ENCODE data around the gene CA5A.
"Not testable (repeated sequence)": the region's sequence is repeated elsewhere in the genome, so short reads cannot be mapped to it uniquely, and the experiment has no call there.

The CA5A gene

DNA sequence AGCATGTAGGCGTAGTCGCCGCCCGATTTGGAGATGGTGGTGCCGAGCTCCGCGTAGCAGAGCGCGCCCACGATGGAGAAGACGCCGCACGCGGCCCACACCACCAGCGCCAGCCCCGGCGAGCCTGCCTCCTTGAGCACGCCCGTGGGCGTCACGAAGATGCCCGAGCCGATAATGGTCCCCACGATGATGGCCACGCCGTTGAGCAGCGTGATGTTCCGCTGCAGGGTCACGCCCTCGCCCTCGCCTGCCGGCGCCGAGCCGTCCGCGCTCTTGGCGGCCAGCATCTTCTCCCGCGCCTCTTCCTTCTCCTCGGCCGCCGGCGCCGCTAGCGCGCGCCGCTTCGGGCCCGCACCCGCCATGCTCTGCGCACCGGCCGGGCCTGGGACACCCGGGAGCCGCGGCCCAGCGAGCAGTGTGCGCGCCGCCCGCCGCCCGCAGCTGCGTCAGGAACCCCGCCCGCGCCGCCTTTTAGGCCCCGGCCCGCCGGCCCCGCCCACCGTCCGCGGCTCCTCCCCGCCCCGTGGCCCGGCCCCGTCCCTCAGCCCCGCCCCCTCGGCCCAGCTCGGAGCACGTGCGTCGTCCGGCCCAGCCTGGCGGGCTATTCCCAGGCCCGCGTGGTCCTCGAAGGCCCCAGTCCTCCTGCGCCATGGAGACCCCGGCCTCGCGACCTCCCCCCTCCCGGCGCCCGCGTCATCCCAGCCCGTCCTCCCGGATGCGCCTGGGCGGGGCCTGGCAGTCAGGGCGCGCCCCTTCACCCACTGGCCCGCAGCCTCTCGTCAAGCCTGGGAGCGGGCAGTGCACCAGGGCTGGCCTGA lies 67.1 kb downstream of the CA5A start, which contains the start of gene SLC7A5:
TSS of gene SLC7A5 (minus strand) at position 447 of the 818 bp plus-strand sequence. CDS start at position 362, 85 bp downstream.
- Histone ChIP-seq H2BK120ac (ENCODE audit: insufficient read depth, low read length, poor library complexity) (peak within 1 kb of the TSS; percentile 97), H3K79me2 (ENCODE audit: control insufficient read depth, insufficient read depth, low read length, poor library complexity) (peaks cover 34% of the 10 kb centered on the region), H3K36me3 (ENCODE audit: control insufficient read depth in 1 of 2, insufficient read depth in 2 of 2, low read length in 2 of 2) (peaks cover 6 to 12% of the 10 kb centered on the region in 2 experiments), H4K8ac (ENCODE audit: low read depth, low read length) (peak within 1 kb of the TSS; percentile 53), H3K14ac (ENCODE audit: low read length) (peak within 1 kb of the TSS; percentile 86), H2AFZ (ENCODE audit: insufficient read depth, low read length, poor library complexity) (peak within 1 kb of the TSS; percentile 59), H2BK5ac (ENCODE audit: low read depth, low read length, poor library complexity) (peak within 1 kb of the TSS; percentile 95), H2BK12ac (ENCODE audit: low read length) (peak within 1 kb of the TSS; percentile 98), H3K79me1 (ENCODE audit: low read length) (peaks cover 36% of the 10 kb centered on the region), H3K18ac (ENCODE audit: low read length) (peak within 1 kb of the TSS; percentile 91), H4K91ac (ENCODE audit: low read depth, low read length) (peak within 1 kb of the TSS; percentile 97), H3K4me1 (ENCODE audit: control insufficient read depth in 1 of 2, insufficient read depth in 2 of 2, low read length in 2 of 2) (peaks cover 27 to 28% of the 10 kb centered on the region in 2 experiments), H3K4me2 (ENCODE audit: low read length) (peak within 1 kb of the TSS; percentile 85), H3K4ac (ENCODE audit: low read depth, low read length) (peak within 1 kb of the TSS; percentile 95), H3K27ac (ENCODE audit: low read depth, low read length) (peak within 1 kb of the TSS; percentile 97), H2AK5ac (ENCODE audit: low read length) (peak within 1 kb of the TSS; percentile 97), H3K9ac (ENCODE audit: low read length) (peak within 1 kb of the TSS; percentile 80), H3K4me3 (ENCODE audit: low read depth, low read length) (peak within 1 kb of the TSS; percentile 93)
- H4K12ac ChIP-seq (ENCODE audit: low read depth, low read length); H3K9me3 ChIP-seq (ENCODE audit: insufficient read depth, low read depth, low read length); H3K23ac ChIP-seq (ENCODE audit: low read length); H3K27me3 ChIP-seq (ENCODE audit: insufficient read depth, low read length): not testable (repeated sequence)
- no CpG with 5 or more reads among the region's 109 CpGs for WGBS (ENCODE audit: extremely low coverage, insufficient coverage, insufficient read length)
- peak; percentile 66 to 83 for DNase-seq

DNA sequence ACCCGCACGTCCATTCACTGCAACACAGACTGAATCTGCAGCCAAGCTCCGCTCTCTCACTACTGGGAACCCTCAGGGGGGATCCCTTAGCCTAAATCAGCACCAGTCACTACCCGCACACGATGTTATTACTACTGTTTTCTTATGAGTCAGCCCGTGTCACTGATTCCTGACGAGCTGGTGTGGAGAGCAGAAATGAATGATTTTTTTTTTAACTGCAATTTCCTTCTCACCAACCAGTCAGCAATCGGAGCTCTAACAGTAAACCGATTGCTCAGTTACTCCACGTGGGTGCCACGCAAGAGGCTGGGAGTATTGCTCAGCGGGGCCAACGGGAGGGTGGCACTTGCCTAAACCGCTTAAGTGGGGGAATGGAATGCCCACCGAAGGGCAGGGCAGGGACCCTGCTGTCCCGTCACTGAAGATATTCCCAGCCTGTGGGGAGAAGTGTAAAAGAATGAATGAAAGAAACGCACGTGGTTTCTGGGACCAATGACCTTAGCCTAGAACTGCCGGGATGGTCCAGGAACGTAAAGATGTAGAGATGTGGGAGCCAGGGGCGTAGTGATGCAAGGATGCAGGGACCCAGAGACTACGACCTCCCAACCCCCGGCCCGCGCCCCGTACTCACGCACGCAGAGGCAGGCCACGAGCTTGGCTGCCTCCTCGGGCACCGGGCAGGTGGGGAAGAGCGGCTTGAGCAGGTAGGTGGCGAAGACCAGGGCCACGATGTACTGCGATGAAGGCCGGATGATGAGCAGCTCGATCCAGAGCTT lies 67.9 kb downstream of the CA5A start:
- peaks cover 27 to 28% of the 10 kb centered on the region in 2 experiments for H3K4me1 ChIP-seq (ENCODE audit: control insufficient read depth in 1 of 2, insufficient read depth in 2 of 2, low read length in 2 of 2)
- H2AFZ ChIP-seq (ENCODE audit: insufficient read depth, low read length, poor library complexity); H3K23ac ChIP-seq (ENCODE audit: low read length); H3K14ac ChIP-seq (ENCODE audit: low read length); H2AK5ac ChIP-seq (ENCODE audit: low read length); H4K12ac ChIP-seq (ENCODE audit: low read depth, low read length); H4K8ac ChIP-seq (ENCODE audit: low read depth, low read length); H2BK120ac ChIP-seq (ENCODE audit: insufficient read depth, low read length, poor library complexity); H3K27me3 ChIP-seq (ENCODE audit: insufficient read depth, low read length); H3K9me3 ChIP-seq (ENCODE audit: insufficient read depth, low read depth, low read length); H4K91ac ChIP-seq (ENCODE audit: low read depth, low read length); H2BK12ac ChIP-seq (ENCODE audit: low read length): not testable (repeated sequence)
- H3K18ac ChIP-seq (ENCODE audit: low read length) = peak overlapping the region; percentile 61
- peak overlapping the region; percentile 93 for H3K4me3 ChIP-seq (ENCODE audit: low read depth, low read length)
- H3K4ac ChIP-seq (ENCODE audit: low read depth, low read length) = peak overlapping the region; percentile 93
- H3K36me3 ChIP-seq (ENCODE audit: control insufficient read depth in 1 of 2, insufficient read depth in 2 of 2, low read length in 2 of 2) = peaks cover 9 to 16% of the 10 kb centered on the region in 2 experiments
- peak overlapping the region; percentile 85 for H3K4me2 ChIP-seq (ENCODE audit: low read length)
- H3K27ac ChIP-seq (ENCODE audit: low read depth, low read length) = peak overlapping the region; percentile 59
- peaks cover 36% of the 10 kb centered on the region for H3K79me1 ChIP-seq (ENCODE audit: low read length)
- H3K9ac ChIP-seq (ENCODE audit: low read length) = peak overlapping the region; percentile 65
- peak overlapping the region; percentile 41 for H2BK5ac ChIP-seq (ENCODE audit: low read depth, low read length, poor library complexity)
- DNase-seq = peak; percentile 72 to 90
- no CpG with 5 or more reads among the region's 37 CpGs for WGBS (ENCODE audit: extremely low coverage, insufficient coverage, insufficient read length)
- H3K79me2 ChIP-seq (ENCODE audit: control insufficient read depth, insufficient read depth, low read length, poor library complexity) = peaks cover 35% of the 10 kb centered on the region

DNA sequence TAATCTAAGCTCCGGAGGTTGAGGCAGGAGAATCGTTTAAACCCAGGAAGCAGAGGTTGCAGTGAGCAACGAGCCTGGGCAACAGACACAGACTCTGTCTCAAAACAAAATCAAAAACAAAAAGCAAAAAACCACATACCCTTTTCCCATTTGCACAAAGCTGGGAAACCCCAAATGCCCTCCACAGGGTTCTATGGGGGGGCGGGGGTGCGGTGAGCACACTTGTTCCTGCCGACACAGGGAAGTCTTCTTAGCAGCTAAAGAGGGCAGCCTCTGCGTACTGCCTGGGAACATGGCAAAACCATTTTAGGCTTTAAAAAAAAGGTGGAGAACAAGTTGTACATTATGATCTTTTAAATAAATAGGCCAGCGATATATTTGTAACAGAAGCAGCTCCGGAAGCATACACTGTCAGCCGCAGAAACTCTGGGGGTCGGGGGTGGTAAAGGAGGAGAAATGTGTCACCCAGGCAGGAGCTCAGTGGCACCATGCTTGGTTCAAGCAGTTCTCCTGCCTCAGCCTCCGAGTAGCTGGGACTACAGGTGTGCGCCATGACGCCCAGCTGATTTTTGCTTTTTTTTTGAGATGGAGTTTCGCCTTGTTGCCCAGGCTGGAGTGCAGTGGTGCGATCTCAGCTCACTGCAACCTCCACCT lies 70.3 kb downstream of the CA5A start:
- not testable (repeated sequence) for DNase-seq; H3K9ac ChIP-seq (ENCODE audit: low read length); H4K91ac ChIP-seq (ENCODE audit: low read depth, low read length); H4K12ac ChIP-seq (ENCODE audit: low read depth, low read length); H2BK5ac ChIP-seq (ENCODE audit: low read depth, low read length, poor library complexity); H3K14ac ChIP-seq (ENCODE audit: low read length); H3K27me3 ChIP-seq (ENCODE audit: insufficient read depth, low read length); H3K18ac ChIP-seq (ENCODE audit: low read length); H2AK5ac ChIP-seq (ENCODE audit: low read length); H4K8ac ChIP-seq (ENCODE audit: low read depth, low read length); H2BK120ac ChIP-seq (ENCODE audit: insufficient read depth, low read length, poor library complexity); H2AFZ ChIP-seq (ENCODE audit: insufficient read depth, low read length, poor library complexity); H3K23ac ChIP-seq (ENCODE audit: low read length); H3K9me3 ChIP-seq (ENCODE audit: insufficient read depth, low read depth, low read length); H2BK12ac ChIP-seq (ENCODE audit: low read length); H3K27ac ChIP-seq (ENCODE audit: low read depth, low read length); H3K4me3 ChIP-seq (ENCODE audit: low read depth, low read length)
- peak overlapping the region; percentile 78 for H3K4ac ChIP-seq (ENCODE audit: low read depth, low read length)
- peaks cover 25 to 32% of the 10 kb centered on the region in 2 experiments for H3K36me3 ChIP-seq (ENCODE audit: control insufficient read depth in 1 of 2, insufficient read depth in 2 of 2, low read length in 2 of 2)
- H3K79me1 ChIP-seq (ENCODE audit: low read length) = peaks cover 27% of the 10 kb centered on the region
- peak overlapping the region; percentile 44 for H3K4me2 ChIP-seq (ENCODE audit: low read length)
- H3K79me2 ChIP-seq (ENCODE audit: control insufficient read depth, insufficient read depth, low read length, poor library complexity) = peaks cover 48% of the 10 kb centered on the region
- H3K4me1 ChIP-seq (ENCODE audit: control insufficient read depth in 1 of 2, insufficient read depth in 2 of 2, low read length in 2 of 2) = peaks cover 27 to 30% of the 10 kb centered on the region in 2 experiments
- no CpG with 5 or more reads among the region's 16 CpGs for WGBS (ENCODE audit: extremely low coverage, insufficient coverage, insufficient read length)

DNA sequence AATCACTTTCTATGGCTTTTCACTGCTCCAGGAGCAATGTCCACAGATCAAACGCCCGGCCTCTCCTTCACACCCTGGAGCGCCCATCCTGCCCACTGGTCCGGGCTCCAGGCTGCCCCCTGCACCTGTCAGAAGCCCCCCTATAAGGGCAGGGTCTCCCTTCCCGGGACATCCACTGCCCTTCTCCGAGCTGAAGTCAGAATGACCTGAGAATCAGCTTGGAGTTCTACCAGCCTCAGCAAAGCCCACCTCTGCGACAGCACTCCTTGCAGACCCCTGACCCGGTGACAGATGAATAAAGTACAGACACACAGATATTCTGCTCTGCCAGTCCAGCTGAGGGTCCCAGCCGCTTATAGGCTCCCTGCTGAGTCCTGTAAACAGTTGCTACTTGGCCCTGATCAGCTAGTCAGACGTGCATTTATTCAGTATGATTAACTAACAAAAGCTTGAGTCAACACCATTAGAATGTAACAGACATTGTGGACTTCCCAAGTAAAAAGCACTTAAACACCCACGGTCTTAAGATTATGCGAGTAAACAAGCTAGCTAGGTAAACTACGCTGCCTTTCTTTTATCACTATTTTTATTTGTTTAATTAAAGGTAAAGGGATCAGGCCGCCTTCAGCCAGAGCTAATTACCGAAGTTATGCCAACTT lies 71.9 kb downstream of the CA5A start:
- Histone ChIP-seq H2BK120ac (ENCODE audit: insufficient read depth, low read length, poor library complexity) (no peak overlapping the region), H4K12ac (ENCODE audit: low read depth, low read length) (no peak overlapping the region), H3K4me2 (ENCODE audit: low read length) (no peak overlapping the region), H3K14ac (ENCODE audit: low read length) (no peak overlapping the region), H3K27ac (ENCODE audit: low read depth, low read length) (no peak overlapping the region), H2AFZ (ENCODE audit: insufficient read depth, low read length, poor library complexity) (no peak overlapping the region), H3K4me1 (ENCODE audit: control insufficient read depth in 1 of 2, insufficient read depth in 2 of 2, low read length in 2 of 2) (peaks cover 24 to 28% of the 10 kb centered on the region in 2 experiments), H2BK5ac (ENCODE audit: low read depth, low read length, poor library complexity) (no peak overlapping the region), H2AK5ac (ENCODE audit: low read length) (no peak overlapping the region), H3K4me3 (ENCODE audit: low read depth, low read length) (no peak overlapping the region), H3K23ac (ENCODE audit: low read length) (no peak overlapping the region), H3K9ac (ENCODE audit: low read length) (no peak overlapping the region), H3K79me1 (ENCODE audit: low read length) (peaks cover 19% of the 10 kb centered on the region), H3K9me3 (ENCODE audit: insufficient read depth, low read depth, low read length) (peaks cover 2% of the 10 kb centered on the region), H3K36me3 (ENCODE audit: control insufficient read depth in 1 of 2, insufficient read depth in 2 of 2, low read length in 2 of 2) (peaks cover 30 to 37% of the 10 kb centered on the region in 2 experiments), H4K8ac (ENCODE audit: low read depth, low read length) (no peak overlapping the region), H3K27me3 (ENCODE audit: insufficient read depth, low read length) (no peaks in the 10 kb centered on the region), H3K18ac (ENCODE audit: low read length) (no peak overlapping the region), H3K79me2 (ENCODE audit: control insufficient read depth, insufficient read depth, low read length, poor library complexity) (peaks cover 48% of the 10 kb centered on the region), H3K4ac (ENCODE audit: low read depth, low read length) (peak overlapping the region; percentile 61), H2BK12ac (ENCODE audit: low read length) (no peak overlapping the region), H4K91ac (ENCODE audit: low read depth, low read length) (no peak overlapping the region)
- no CpG with 5 or more reads among the region's 15 CpGs for WGBS (ENCODE audit: extremely low coverage, insufficient coverage, insufficient read length)
- DNase-seq = no peak
